GM10266 (cell line): ENCODE data around the gene MAP7D1.

ENCODE experiments used
- DNase-seq: peaks from one replicate; pipeline ENCODE4 v3.0.0; 2012; ENCODE audit errors: extremely low spot score
- CTCF ChIP-seq: IDR thresholded peaks from 2 replicates; pipeline ENCODE4 v1.5.1; 2012; ENCODE audit warnings: mild to moderate bottlenecking, low read depth; ENCODE audit not compliant: control insufficient read depth, insufficient read depth; ENCODE audit errors: missing control alignments

The MAP7D1 gene

GRCh38 chr1:36164361-36164760 is 8.4 kb downstream of the MAP7D1 start:
- TF ChIP-seq CTCF, result no peak
- no peak for DNase-seq

GRCh38 chr1:36165145-36165544 is 9.2 kb downstream of the MAP7D1 start:
- no peak for DNase-seq
- no peak for TF ChIP-seq CTCF

- no peak for TF ChIP-seq CTCF
- no peak for DNase-seq
Measured at GRCh38 chr1:36166136-36166535, 10.2 kb downstream of the MAP7D1 start.

- no peak for DNase-seq
- TF ChIP-seq CTCF, result no peak
Measured at GRCh38 chr1:36166938-36167905, 11.3 kb downstream of the MAP7D1 start.

- TF ChIP-seq CTCF, result no peak
- DNase-seq, result no peak
Measured at GRCh38 chr1:36168514-36168913, 12.6 kb downstream of the MAP7D1 start.

- DNase-seq, result no peak
- TF ChIP-seq CTCF, result no peak
Measured at GRCh38 chr1:36170643-36171412, 14.9 kb downstream of the MAP7D1 start.
